ENCODE results near the gene RRAGB. TPM values are rescaled to one million over a fixed set of nuclear protein-coding genes. Genes with fewer than 3 reads are reported as not detected.

Gene RRAGB
- total RNA-seq, 1 donor from 2014 or later = 19.6 TPM

GRCh38 chrX:55796496-55796895, 78.9 kb downstream of the RRAGB start:
- Mint-ChIP-seq H3K9me3 (no peaks in the 10 kb centered on the region), H3K4me1 (ENCODE audit: unreplicated experiment) (no peaks in the 10 kb centered on the region), H3K27ac (no peak overlapping the region), H3K4me3 (no peak overlapping the region), H3K36me3 (no peaks in the 10 kb centered on the region), H3K27me3 (no peaks in the 10 kb centered on the region)
- TF ChIP-seq, protein P1, sequence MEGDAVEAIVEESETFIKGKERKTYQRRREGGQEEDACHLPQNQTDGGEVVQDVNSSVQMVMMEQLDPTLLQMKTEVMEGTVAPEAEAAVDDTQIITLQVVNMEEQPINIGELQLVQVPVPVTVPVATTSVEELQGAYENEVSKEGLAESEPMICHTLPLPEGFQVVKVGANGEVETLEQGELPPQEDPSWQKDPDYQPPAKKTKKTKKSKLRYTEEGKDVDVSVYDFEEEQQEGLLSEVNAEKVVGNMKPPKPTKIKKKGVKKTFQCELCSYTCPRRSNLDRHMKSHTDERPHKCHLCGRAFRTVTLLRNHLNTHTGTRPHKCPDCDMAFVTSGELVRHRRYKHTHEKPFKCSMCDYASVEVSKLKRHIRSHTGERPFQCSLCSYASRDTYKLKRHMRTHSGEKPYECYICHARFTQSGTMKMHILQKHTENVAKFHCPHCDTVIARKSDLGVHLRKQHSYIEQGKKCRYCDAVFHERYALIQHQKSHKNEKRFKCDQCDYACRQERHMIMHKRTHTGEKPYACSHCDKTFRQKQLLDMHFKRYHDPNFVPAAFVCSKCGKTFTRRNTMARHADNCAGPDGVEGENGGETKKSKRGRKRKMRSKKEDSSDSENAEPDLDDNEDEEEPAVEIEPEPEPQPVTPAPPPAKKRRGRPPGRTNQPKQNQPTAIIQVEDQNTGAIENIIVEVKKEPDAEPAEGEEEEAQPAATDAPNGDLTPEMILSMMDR (conservative IDR thresholded peaks at IDR 0.05) = no peak
- no peak for DNase-seq (ENCODE audit: extremely low spot score, unreplicated experiment)

- TF ChIP-seq, protein P1 (conservative IDR thresholded peaks at IDR 0.05) = no peak
- no peak overlapping the region for H3K27ac Mint-ChIP-seq
- no peak overlapping the region for H3K4me3 Mint-ChIP-seq
- no peak for DNase-seq (ENCODE audit: extremely low spot score, unreplicated experiment)
- H3K36me3 Mint-ChIP-seq = no peaks in the 10 kb centered on the region
- H3K27me3 Mint-ChIP-seq = no peaks in the 10 kb centered on the region
- no peaks in the 10 kb centered on the region for H3K9me3 Mint-ChIP-seq
- no peaks in the 10 kb centered on the region for H3K4me1 Mint-ChIP-seq (ENCODE audit: unreplicated experiment)
Observed at GRCh38 chrX:55801811-55802210, 84.3 kb downstream of the RRAGB start.

Other genes starting within 250 kb of the RRAGB start
- 3.5 and 8.9 TPM in 2 replicates for gene USP51, start 227.9 kb upstream of the RRAGB start, total RNA-seq (ENCODE audit: low replicate concordance)
- gene FOXR2, start 94.3 kb upstream of the RRAGB start, total RNA-seq (ENCODE audit: low replicate concordance) = not detected in 2 replicates